WTC11 (cell line): ENCODE results near the gene NES. TPM values are rescaled to one million over a fixed set of nuclear protein-coding genes. Genes with fewer than 3 reads are reported as not detected.
A peak's percentile ranks its signal among the peaks of the same experiment; 100 is the strongest.

Experiments used
- ATAC-seq: fragments of 200-7000 bp; cut with Tn5 transposase; 2 replicates; pipeline ENCODE4 v1.10.0; 2021; ENCODE audit warnings: mild to moderate bottlenecking, moderate library complexity
- CTCF ChIA-PET: fragments of 300-600 bp; sonication (Branson Sonifier 250); formaldehyde crosslinking; loops from one replicate; lab custom pipeline; 2021; ENCODE audit warnings: antibody characterized with exemption; lab: Charles Lee
- POLR2A ChIA-PET: fragments of 350-600 bp; sonication (Branson Sonifier 250); formaldehyde crosslinking; loops from one replicate; lab custom pipeline; 2021; ENCODE audit warnings: antibody characterized with exemption; lab: Charles Lee
- DNase-seq: peaks from one replicate; pipeline ENCODE4 v3.0.0; 2021; ENCODE audit warnings: low spot score
- H3K27ac Mint-ChIP-seq: 2 replicates; pipeline ENCODE4 v1.8.0; 2021; ENCODE audit warnings: mixed read lengths
- H3K27me3 Mint-ChIP-seq: 2 replicates; pipeline ENCODE4 v1.8.0; 2021; ENCODE audit warnings: low read depth, mild to moderate bottlenecking, moderate library complexity, mixed read lengths
- H3K36me3 Mint-ChIP-seq: 2 replicates; pipeline ENCODE4 v1.8.0; 2021; ENCODE audit warnings: mixed read lengths
- H3K4me1 Mint-ChIP-seq: 2 replicates; pipeline ENCODE4 v1.8.0; 2022; ENCODE audit warnings: mixed read lengths
- H3K4me3 Mint-ChIP-seq: 2 replicates; pipeline ENCODE4 v1.8.0; 2021; ENCODE audit warnings: mild to moderate bottlenecking, moderate library complexity, mixed read lengths
- H3K9me3 Mint-ChIP-seq: 2 replicates; pipeline ENCODE4 v1.8.0; 2021; ENCODE audit warnings: mixed read lengths
- CREM ChIP-seq: sonication (generic); formaldehyde crosslinking; IDR thresholded peaks from 2 replicates; pipeline ENCODE4 v1.8.1; 2022; ENCODE audit warnings: mild to moderate bottlenecking, missing genetic modification reagents, moderate library complexity
- NFE2L1 ChIP-seq: sonication (generic); formaldehyde crosslinking; IDR thresholded peaks from 2 replicates; pipeline ENCODE4 v1.8.1; 2023; ENCODE audit warnings: missing genetic modification reagents
- RELA ChIP-seq: sonication (generic); formaldehyde crosslinking; IDR thresholded peaks from 2 replicates; pipeline ENCODE4 v1.8.1; 2022; ENCODE audit warnings: missing genetic modification reagents, mild to moderate bottlenecking, borderline replicate concordance
- SMAD3 ChIP-seq: sonication (generic); formaldehyde crosslinking; IDR thresholded peaks from 2 replicates; pipeline ENCODE4 v1.8.0; 2022; ENCODE audit warnings: missing genetic modification reagents, mild to moderate bottlenecking, borderline replicate concordance
- SMAD4 ChIP-seq: sonication (generic); formaldehyde crosslinking; IDR thresholded peaks from 2 replicates; pipeline ENCODE4 v1.8.0; 2022; ENCODE audit warnings: mild to moderate bottlenecking, missing genetic modification reagents
- SOX15 ChIP-seq: fragments of 250-450 bp; sonication (Bioruptor Pico); IDR thresholded peaks from 2 replicates; pipeline ENCODE4 v1.9.0; 2021; ENCODE audit warnings: mild to moderate bottlenecking
- SP1 ChIP-seq: sonication (generic); formaldehyde crosslinking; conservative IDR thresholded peaks from 2 replicates; pipeline ENCODE4 v1.8.1; 2022; ENCODE audit warnings: missing genetic modification reagents
- TEAD1 ChIP-seq: sonication (generic); formaldehyde crosslinking; IDR thresholded peaks from 2 replicates; pipeline ENCODE4 v1.8.0; 2022; ENCODE audit warnings: mild to moderate bottlenecking, missing genetic modification reagents
- ZNF232 ChIP-seq: sonication (generic); formaldehyde crosslinking; IDR thresholded peaks from 2 replicates; pipeline ENCODE4 v1.8.0; 2022; ENCODE audit warnings: mild to moderate bottlenecking, missing genetic modification reagents
- ZNF317 ChIP-seq: sonication (generic); formaldehyde crosslinking; IDR thresholded peaks from 2 replicates; pipeline ENCODE4 v1.8.1; 2023; ENCODE audit warnings: low read depth, mild to moderate bottlenecking, moderate library complexity, missing genetic modification reagents, borderline replicate concordance
- total RNA-seq: library from RNA; stranded (reverse); gene quantifications from 3 replicates; pipeline ENCODE4 v1.2.3, GENCODE V29; 2021
- TF ChIP-seq, protein P1 (sequence below): sonication (generic); formaldehyde crosslinking; IDR thresholded peaks from 2 replicates; pipeline ENCODE4 v1.8.1; 2023; ENCODE audit warnings: mild to moderate bottlenecking, moderate library complexity, missing genetic modification reagents
- TF ChIP-seq, protein P2 (sequence below): fragments of 250-450 bp; sonication (Bioruptor Pico); IDR thresholded peaks from 2 replicates; pipeline ENCODE4 v1.9.0; 2021; ENCODE audit warnings: mild to moderate bottlenecking
- TF ChIP-seq, protein P3 (sequence below): sonication (generic); formaldehyde crosslinking; IDR thresholded peaks from 2 replicates; pipeline ENCODE4 v1.8.0; 2022; ENCODE audit warnings: mild to moderate bottlenecking, missing genetic modification reagents
- TF ChIP-seq, protein P4 (sequence below): sonication (generic); formaldehyde crosslinking; IDR thresholded peaks from 2 replicates; pipeline ENCODE4 v1.8.1; 2023; ENCODE audit warnings: mild to moderate bottlenecking, missing genetic modification reagents, moderate library complexity
- TF ChIP-seq, protein P5 (sequence below): sonication (generic); formaldehyde crosslinking; IDR thresholded peaks from 2 replicates; pipeline ENCODE4 v1.8.1; 2022; ENCODE audit warnings: low read depth, missing genetic modification reagents, borderline replicate concordance
- TF ChIP-seq, protein P6 (sequence below): sonication (generic); formaldehyde crosslinking; conservative IDR thresholded peaks from 2 replicates; pipeline ENCODE4 v1.8.1; 2022; ENCODE audit warnings: mild to moderate bottlenecking, missing genetic modification reagents
- TF ChIP-seq, protein P7 (sequence below): sonication (generic); formaldehyde crosslinking; IDR thresholded peaks from 2 replicates; pipeline ENCODE4 v1.8.1; 2022; ENCODE audit warnings: missing genetic modification reagents, borderline replicate concordance
- TF ChIP-seq, protein P8 (sequence below): sonication (generic); formaldehyde crosslinking; IDR thresholded peaks from 2 replicates; pipeline ENCODE4 v1.8.0; 2022; ENCODE audit warnings: mild to moderate bottlenecking, missing genetic modification reagents

Gene NES
- total RNA-seq, 1 experiment from 2014 or later = 127 TPM

DNA sequence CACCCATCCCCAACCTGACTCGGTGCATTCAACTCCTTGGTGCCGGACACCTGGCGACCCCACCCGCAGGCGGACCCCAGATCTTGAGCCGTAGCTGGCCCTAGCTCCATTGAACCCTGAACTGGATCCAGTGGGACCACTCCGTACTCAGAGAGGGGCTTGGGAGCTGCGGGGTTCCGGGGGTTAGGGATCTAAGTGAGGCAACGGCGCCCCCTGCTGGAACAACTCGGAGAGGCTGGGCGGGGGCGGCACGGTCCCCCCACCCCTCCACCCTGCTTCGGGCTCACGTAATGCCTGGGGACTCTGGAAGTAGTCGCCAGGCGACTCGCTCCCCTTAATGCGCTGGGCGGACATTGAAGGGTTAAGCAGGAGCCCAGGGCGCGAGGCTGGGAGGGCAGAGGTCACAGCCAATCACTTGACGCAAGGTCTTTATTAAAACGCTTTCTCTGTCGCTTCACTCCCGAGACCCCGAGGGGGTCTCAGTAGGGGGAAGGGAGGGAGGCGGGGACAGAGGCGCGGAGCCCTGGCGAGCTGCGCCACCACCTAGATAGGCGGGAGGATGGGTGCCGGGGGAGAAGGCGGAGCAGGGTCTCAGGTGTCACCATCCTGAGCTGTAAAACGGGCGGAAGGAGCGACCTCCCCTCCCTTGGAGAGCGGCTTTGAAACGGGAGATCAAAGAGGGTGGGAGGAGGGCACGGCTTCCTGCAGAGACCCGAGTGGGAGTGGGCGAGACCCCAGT is 28.9 kb upstream of the NES start (continued):
- TF ChIP-seq, protein P1, sequence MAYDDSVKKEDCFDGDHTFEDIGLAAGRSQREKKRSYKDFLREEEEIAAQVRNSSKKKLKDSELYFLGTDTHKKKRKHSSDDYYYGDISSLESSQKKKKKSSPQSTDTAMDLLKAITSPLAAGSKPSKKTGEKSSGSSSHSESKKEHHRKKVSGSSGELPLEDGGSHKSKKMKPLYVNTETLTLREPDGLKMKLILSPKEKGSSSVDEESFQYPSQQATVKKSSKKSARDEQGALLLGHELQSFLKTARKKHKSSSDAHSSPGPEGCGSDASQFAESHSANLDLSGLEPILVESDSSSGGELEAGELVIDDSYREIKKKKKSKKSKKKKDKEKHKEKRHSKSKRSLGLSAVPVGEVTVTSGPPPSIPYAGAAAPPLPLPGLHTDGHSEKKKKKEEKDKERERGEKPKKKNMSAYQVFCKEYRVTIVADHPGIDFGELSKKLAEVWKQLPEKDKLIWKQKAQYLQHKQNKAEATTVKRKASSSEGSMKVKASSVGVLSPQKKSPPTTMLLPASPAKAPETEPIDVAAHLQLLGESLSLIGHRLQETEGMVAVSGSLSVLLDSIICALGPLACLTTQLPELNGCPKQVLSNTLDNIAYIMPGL (CRISPR knock-in tag) = peak; percentile 72; the same call in 1 of the 2 replicates
- TF ChIP-seq, protein P2, sequence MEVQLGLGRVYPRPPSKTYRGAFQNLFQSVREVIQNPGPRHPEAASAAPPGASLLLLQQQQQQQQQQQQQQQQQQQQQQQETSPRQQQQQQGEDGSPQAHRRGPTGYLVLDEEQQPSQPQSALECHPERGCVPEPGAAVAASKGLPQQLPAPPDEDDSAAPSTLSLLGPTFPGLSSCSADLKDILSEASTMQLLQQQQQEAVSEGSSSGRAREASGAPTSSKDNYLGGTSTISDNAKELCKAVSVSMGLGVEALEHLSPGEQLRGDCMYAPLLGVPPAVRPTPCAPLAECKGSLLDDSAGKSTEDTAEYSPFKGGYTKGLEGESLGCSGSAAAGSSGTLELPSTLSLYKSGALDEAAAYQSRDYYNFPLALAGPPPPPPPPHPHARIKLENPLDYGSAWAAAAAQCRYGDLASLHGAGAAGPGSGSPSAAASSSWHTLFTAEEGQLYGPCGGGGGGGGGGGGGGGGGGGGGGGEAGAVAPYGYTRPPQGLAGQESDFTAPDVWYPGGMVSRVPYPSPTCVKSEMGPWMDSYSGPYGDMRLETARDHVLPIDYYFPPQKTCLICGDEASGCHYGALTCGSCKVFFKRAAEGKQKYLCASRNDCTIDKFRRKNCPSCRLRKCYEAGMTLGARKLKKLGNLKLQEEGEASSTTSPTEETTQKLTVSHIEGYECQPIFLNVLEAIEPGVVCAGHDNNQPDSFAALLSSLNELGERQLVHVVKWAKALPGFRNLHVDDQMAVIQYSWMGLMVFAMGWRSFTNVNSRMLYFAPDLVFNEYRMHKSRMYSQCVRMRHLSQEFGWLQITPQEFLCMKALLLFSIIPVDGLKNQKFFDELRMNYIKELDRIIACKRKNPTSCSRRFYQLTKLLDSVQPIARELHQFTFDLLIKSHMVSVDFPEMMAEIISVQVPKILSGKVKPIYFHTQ (CRISPR knock-in tag) = 0 out of 2 replicates have a peak, but pooled peaks have one; percentile 22
- TF ChIP-seq TEAD1 (CRISPR knock-in tag) (0 out of 2 replicates have a peak, but pooled peaks have one; percentile 19), NFE2L1 (CRISPR knock-in tag) (no peak), ZNF232 (CRISPR knock-in tag) (0 out of 2 replicates have a peak, but pooled peaks have one; percentile 55), ZNF317 (CRISPR knock-in tag) (no peak)

DNA sequence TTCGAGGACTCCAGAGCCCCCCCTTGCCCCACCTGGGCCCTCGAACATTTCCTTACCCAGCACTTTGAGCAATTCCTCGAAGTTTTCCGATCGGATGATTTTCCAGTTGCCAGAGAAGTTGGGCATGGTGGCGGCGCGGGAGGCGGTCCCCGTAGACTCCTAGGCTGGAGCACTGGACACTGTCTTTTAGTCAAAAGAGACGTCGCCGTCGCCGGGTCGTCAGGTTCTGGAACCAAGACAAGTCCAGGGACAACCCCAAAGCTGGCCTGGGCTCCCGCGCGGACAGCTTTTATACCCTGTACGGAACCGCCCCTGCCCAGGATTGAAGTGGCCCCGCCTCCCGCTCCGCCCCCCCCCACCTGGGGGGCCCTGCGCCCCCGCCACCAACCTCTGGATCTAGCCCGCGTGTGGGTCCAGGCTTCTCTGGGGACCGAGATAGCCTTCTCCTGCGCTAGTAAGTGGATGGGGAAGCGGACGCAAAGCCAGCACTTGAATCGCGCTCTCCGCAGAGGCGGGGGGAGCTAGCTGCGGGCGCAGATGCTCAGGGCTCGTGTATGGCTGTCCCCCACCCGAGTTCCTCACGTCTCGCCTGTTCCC is 28.2 kb upstream of the NES start, which contains the start of gene CRABP2:
Gene CRABP2, minus strand, starts transcription at position 263 of the 597 bp plus-strand sequence. Its CDS starts 137 bp downstream, at position 126.
- H3K27me3 Mint-ChIP-seq = peaks cover 23% of the 10 kb centered on the region
- H3K4me3 Mint-ChIP-seq = peak within 1 kb of the TSS; percentile 84
- peaks cover 58% of the 10 kb centered on the region for H3K4me1 Mint-ChIP-seq
- peak within 1 kb of the TSS; percentile 96 for H3K27ac Mint-ChIP-seq
- H3K36me3 Mint-ChIP-seq = peaks cover 10% of the 10 kb centered on the region
- ATAC-seq (peak; percentile 3), DNase-seq (peak; percentile 68)
- ChIA-PET CTCF (interaction anchor here (0.7 to 25.2 kb wide), 37 partner anchors 8 to 451 kb away, joined by 3 to 1553 read pairs (median 8); partner anchors contain the start of genes BCAN, HAPLN2, HDGF and INSRR), POLR2A (interaction anchor here (0.6 to 5.4 kb wide), 13 partner anchors 10 to 51 kb away, joined by 3 to 195 read pairs (median 7); partner anchors contain the start of genes HDGF, ISG20L2, METTL25B and NES)
- H3K9me3 Mint-ChIP-seq = no peaks in the 10 kb centered on the region
- TF ChIP-seq SP1 (CRISPR knock-in tag) = 0 out of 2 replicates have a peak, but pooled peaks have one; percentile 46
- TF ChIP-seq, protein P3, sequence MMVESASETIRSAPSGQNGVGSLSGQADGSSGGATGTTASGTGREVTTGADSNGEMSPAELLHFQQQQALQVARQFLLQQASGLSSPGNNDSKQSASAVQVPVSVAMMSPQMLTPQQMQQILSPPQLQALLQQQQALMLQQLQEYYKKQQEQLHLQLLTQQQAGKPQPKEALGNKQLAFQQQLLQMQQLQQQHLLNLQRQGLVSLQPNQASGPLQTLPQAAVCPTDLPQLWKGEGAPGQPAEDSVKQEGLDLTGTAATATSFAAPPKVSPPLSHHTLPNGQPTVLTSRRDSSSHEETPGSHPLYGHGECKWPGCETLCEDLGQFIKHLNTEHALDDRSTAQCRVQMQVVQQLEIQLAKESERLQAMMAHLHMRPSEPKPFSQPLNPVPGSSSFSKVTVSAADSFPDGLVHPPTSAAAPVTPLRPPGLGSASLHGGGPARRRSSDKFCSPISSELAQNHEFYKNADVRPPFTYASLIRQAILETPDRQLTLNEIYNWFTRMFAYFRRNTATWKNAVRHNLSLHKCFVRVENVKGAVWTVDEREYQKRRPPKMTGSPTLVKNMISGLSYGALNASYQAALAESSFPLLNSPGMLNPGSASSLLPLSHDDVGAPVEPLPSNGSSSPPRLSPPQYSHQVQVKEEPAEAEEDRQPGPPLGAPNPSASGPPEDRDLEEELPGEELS (CRISPR knock-in tag) = no peak

DNA sequence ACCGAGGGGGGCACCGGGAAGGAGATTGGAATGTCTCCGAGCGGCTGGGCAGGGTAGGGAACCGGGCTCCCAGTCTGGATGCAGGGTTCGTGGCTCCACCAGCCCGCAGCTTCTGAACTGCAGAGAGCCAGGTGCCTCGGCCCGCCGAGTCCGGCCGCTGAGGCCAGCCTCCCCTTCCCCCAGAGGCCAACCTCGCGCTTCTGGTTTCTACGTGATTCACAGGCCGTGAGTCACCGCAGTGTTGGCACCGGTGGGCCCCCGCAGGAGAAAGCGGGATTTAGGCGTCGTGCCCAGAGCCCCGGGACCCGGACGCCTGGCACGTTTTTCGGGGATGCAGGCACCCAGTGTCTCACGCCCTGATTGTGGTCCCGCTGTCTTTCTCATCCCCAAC is 27.7 kb upstream of the NES start:
- CTCF ChIA-PET = interaction anchor here (0.9 to 25.2 kb wide), 17 partner anchors 9 to 451 kb away, joined by 3 to 1553 read pairs (median 11); partner anchors contain the start of genes HAPLN2, HDGF, INSRR and ISG20L2
- H3K4me3 Mint-ChIP-seq = peak overlapping the region; percentile 84
- ATAC-seq = no peak
- H3K27me3 Mint-ChIP-seq = peaks cover 23% of the 10 kb centered on the region
- no peaks in the 10 kb centered on the region for H3K9me3 Mint-ChIP-seq
- POLR2A ChIA-PET = interaction anchor here (0.6 to 5.4 kb wide), 5 partner anchors 13 to 40 kb away, joined by 4 to 195 read pairs (median 14); partner anchors contain the start of genes ISG20L2, METTL25B and NES
- peaks cover 15% of the 10 kb centered on the region for H3K36me3 Mint-ChIP-seq
- DNase-seq = peak; percentile 46
- peaks cover 53% of the 10 kb centered on the region for H3K4me1 Mint-ChIP-seq
- H3K27ac Mint-ChIP-seq = no peak overlapping the region
- TF ChIP-seq, protein P4, sequence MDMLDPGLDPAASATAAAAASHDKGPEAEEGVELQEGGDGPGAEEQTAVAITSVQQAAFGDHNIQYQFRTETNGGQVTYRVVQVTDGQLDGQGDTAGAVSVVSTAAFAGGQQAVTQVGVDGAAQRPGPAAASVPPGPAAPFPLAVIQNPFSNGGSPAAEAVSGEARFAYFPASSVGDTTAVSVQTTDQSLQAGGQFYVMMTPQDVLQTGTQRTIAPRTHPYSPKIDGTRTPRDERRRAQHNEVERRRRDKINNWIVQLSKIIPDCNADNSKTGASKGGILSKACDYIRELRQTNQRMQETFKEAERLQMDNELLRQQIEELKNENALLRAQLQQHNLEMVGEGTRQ (CRISPR knock-in tag) = no peak
- TF ChIP-seq CREM (CRISPR knock-in tag) = 0 out of 2 replicates have a peak, but pooled peaks have one; percentile 27
- TF ChIP-seq, protein P5, sequence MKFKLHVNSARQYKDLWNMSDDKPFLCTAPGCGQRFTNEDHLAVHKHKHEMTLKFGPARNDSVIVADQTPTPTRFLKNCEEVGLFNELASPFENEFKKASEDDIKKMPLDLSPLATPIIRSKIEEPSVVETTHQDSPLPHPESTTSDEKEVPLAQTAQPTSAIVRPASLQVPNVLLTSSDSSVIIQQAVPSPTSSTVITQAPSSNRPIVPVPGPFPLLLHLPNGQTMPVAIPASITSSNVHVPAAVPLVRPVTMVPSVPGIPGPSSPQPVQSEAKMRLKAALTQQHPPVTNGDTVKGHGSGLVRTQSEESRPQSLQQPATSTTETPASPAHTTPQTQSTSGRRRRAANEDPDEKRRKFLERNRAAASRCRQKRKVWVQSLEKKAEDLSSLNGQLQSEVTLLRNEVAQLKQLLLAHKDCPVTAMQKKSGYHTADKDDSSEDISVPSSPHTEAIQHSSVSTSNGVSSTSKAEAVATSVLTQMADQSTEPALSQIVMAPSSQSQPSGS (CRISPR knock-in tag) = no peak
- TF ChIP-seq SOX15 (CRISPR knock-in tag) = no peak
- TF ChIP-seq SMAD4 (CRISPR knock-in tag) = no peak
- TF ChIP-seq, protein P6, sequence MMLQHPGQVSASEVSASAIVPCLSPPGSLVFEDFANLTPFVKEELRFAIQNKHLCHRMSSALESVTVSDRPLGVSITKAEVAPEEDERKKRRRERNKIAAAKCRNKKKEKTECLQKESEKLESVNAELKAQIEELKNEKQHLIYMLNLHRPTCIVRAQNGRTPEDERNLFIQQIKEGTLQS = no peak
- TF ChIP-seq, protein P7, sequence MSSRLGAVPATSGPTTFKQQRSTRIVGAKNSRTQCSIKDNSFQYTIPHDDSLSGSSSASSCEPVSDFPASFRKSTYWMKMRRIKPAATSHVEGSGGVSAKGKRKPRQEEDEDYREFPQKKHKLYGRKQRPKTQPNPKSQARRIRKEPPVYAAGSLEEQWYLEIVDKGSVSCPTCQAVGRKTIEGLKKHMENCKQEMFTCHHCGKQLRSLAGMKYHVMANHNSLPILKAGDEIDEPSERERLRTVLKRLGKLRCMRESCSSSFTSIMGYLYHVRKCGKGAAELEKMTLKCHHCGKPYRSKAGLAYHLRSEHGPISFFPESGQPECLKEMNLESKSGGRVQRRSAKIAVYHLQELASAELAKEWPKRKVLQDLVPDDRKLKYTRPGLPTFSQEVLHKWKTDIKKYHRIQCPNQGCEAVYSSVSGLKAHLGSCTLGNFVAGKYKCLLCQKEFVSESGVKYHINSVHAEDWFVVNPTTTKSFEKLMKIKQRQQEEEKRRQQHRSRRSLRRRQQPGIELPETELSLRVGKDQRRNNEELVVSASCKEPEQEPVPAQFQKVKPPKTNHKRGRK (CRISPR knock-in tag) = no peak
- no peak for TF ChIP-seq SMAD3 (CRISPR knock-in tag)
- TF ChIP-seq, protein P8, sequence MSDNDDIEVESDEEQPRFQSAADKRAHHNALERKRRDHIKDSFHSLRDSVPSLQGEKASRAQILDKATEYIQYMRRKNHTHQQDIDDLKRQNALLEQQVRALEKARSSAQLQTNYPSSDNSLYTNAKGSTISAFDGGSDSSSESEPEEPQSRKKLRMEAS (CRISPR knock-in tag) = peak; percentile 67; the same call in 1 of the 2 replicates
- no peak for TF ChIP-seq RELA (CRISPR knock-in tag)
